Bone marrow (tissue), 2 donors: ENCODE results near the gene BRD2.
A peak's percentile ranks its signal among the peaks of the same experiment; 100 is the strongest.

Experiments
- DNase-seq, 2 donors: peaks; one replicate each; lab custom pipeline; 2025; lab: John Stamatoyannopoulos, UW

The BRD2 gene

DNA sequence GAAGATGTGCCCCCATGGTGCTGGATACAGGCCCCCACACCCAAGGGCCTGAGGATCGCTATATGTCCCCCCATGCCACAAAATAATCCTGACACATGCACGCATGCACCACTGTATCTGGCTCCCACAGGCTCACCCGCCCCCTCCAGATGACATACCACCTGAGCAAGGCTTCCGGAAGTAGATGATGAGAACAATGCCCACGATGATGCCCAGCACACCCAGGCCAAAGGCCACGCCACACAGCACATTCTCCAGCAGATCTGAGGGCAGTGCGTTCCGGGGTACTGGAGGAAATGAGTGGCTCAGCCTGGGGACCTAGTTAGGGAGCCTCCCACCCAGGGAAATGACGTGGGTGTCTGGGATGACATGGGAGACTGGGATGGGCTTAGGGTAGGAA lies 19.3 kb upstream of the BRD2 start:
- DNase-seq = no peak

DNA sequence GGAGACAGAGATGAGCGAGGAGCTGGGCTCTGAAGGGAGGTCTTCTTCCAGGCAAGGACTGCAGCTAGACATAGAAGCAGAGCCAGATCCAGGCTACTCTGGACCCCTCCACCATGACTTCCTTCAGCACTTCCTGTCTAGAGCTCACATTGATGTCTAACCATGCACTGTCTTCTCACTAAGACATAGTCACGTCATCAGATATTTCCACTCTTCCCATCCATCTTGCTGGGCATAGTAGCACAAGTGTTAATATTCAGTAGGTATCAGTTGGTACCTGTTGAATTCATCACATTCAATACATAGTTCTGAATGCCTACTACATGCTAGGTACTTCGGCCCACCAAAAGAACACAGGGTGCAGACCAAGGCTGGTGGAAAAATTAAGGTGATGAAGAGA lies 18.4 kb upstream of the BRD2 start:
- no peak for DNase-seq

DNA sequence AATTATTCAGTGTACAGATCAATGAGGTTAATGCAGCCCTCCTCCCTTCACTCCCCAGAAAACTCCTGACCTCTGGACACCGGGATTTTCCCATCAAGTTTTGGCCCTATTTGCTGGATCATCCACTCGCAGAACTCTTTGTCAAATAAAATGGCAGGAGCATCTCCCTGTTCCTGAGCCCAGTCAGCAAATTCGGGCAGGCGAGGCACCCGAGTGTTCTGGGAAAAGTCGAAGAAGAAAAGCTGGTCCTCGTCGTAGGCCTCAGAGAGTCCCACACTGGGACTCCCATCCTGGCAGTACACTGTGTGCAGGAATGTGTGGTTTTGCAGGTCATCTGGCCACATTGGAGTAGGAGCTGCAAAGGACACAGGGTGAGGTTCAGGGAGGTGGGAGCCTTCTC lies 17.9 kb upstream of the BRD2 start:
- DNase-seq = no peak

DNA sequence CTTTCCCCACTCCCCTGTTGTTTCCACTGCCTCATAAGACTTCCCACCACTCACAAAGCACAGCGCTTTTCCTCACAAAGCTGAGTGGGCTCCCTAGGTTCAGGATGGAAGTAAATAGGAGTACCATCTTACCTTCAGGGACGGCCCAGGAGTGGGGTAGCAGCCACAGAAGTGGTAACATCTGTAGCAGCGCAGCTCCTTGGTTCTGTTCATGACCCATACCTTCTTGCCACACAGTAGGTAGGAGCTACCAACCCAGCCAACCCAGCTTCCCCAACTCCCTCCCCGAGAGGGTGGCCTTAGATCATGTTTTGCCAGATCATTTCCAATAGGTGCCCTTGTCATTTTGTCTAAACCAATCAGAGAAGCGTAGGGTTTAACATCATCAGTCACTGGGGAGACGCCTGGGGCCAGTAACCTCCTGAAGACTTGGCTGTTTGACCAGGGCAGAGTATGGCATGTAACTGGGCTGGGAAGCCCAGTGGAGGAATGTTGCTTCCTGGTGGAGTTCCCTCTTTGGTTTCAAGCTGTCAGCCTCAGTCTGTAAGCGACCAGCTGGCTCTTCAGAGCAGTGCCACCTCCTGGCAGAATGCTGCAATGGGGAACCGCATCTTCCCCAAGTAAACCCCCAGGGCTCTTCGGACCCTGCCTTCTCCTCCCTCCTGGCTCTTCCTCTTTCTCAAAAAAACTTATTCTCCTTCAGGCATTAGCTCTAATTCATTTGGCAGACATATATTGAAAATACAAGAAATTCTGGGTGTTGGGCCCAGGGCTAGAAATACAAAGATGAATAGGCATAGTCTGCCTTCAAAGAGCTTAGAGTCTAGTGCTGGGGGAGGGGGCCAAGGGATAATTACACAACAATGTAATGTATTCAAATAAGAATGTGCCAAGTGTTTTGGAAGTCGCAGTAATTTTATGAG lies 15.3 kb upstream of the BRD2 start, which contains the start of gene HLA-DMA:
HLA-DMA (minus strand) TSS at position 281 of the 923 bp plus-strand sequence; CDS start at position 220, 61 bp downstream.
- DNase-seq = peak; percentile 53 to 100

DNA sequence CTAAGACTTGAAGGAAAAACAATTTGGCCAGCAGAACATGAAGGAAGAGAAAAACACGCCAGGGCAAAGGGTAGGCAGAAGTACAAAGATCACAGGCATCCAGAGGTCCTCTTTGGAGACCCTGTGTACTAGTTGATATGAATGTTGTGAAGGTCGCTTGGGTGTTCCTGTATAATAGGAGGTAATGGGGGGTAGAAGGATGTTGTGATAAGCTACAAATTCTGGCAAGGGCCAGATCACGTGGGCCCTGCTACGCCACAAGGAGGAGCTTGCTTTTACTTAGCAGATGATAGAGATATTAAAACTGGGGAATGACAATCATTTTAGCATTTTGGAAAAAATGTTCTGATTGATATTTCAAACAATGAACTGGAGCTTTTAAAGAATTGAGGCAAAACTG lies 14.6 kb upstream of the BRD2 start:
- no peak for DNase-seq

DNA sequence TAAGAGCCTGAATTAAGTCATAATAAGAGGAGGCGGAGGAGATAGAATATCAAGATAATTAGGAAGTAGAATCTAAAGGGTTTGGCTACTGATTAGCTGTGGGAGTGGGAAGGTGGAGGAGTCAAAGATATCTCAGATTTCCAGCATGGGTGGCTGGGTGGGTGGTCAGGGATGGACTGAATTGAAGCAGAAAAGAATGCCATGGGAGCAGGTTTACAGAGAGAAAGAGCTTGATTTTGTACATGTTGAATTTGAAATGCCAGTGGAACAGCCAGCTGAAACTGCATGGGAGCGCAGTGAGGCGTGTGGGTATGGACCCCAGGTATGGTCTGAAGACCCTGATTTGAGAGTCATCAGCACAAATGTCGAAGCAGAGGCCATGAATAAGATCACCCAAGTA lies 14.1 kb upstream of the BRD2 start:
- DNase-seq = no peak

DNA sequence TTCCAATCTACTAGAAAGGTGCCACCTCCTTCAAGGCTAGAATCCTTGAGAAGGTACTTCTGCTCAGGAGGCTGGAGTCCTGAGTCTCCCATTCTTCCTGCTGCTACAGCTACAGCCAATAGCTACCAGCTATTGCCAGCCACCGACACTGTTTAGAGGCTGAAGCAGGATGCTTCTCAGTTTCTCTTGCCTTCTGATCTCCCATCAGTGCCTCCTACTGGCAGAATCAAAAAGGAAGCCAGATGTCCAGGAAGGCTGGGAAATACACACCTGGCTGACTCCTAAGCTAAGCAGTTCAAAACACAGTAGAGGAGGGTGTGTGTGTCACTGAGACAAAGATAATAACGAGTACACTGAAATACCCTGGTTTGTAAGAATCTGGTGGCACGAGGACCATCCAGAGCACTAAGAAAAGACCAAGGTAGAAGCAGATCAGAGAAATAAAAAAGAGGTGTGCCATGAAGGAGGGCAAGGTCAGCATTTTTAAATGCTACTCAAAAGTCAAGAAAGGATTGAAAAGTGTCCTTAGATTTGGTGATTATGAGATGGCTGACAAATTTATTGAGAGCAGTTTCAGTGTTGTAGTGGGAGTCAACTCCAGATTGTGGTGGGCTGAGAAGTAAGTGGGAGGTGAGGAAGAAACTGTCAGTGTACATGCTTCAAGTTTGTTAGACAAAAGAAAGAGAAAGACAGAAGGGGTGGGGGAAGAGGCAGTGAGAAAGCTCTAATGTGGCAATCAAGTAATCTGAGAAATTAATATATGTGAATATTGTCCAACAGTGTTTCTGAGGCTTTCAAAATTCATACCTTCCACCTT lies 13.2 kb upstream of the BRD2 start:
- no peak for DNase-seq

DNA sequence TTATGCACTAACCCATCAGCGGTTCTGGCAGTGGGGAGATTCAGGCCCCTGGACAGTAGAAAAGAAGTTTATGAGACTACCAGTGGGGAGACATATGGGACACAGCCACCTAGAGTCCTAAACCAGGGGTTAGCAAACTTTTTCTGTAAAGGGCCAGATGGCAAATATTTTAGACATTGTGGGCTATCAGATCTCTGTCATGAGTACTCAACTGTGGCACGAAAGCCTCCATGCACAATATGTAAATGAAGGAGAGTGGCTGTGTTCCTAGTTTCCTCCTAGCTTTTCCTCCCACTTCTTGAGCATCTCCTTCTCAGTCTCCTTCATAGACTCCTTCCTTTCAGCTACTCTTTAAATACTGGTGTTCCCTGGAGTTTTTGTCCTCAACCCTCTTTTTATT lies 12.2 kb upstream of the BRD2 start:
- no peak for DNase-seq

DNA sequence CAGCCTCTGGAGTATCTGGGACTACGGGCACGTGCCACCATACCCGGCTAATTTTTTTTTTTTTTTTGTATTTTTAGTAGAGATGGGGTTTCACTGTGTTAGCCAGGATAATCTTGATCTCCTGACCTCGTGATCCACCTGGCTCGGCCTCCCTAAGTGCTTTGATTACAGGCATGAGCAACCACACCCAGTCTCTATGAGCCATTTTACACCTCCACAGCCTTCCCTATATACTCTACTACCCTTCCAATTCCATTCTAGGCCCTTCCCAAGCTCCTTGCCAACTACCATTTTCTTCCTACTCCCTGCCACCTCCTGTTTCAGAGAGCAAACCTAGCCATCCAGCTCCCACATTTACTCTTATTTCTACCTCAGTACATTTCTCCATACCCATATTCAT lies 7.8 kb upstream of the BRD2 start:
- no peak for DNase-seq

DNA sequence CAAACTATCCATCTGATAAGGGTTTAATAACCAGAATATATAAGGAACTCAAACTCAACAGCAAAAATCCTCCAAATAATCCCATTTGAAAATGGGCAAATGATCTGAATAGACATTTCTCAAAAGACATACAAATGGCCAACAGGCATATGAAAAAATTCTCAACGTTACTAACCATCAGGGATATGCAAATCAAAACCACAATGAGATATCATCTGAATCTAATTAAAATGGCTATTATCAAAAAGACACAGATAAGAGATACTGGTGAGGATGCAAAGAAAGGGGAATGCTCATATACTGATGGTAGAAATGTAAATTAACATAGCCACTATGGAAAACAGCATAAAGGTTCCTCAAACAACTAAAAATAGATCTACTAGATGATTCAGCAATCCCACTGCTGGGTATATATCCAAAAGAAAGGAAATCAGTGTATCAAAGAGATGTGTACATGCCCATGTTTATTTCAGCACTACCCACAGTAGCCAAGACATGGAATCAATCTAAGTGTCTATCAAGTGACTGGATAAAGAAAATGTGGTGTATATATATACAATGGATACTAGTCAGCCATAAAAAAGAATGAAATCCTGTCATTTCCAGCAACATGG lies 6.1 kb upstream of the BRD2 start:
- no peak for DNase-seq

DNA sequence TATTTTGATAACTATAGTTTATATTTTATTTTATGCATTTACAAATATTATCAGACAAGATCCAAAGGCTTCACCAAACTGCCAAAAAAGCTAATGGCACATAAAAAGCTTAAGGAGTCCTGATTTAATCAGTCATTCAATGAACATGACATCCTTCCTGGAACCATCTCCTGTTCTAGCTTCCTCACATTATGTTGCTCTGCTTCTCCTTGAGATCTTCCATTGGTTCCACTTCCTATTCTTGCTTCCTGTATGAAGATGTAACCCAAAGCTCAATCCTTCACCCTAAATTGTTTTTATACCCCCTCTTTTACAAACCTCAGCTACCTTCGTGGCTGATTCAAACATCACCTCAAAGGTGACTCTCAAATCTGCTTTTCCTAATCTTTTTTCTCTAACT lies 4.5 kb upstream of the BRD2 start:
- DNase-seq = no peak

DNA sequence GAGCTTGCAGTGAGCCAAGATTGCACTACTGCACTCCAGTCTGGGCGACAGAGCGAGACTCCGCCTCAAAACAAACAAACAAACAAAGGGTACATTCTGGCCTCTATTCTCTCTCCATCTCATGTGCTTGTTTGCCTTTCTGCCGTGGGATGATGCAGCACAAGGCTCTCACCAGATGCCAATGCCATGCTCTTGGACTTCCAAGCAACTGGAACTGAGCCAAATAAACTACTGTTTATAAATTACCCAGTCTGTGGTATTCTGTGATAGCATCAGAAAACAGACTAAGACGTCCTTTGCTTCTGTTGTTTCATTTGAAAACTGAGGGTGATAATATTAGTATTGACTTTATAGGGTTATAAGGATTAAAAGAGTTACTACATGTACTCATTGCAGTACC lies 3.6 kb upstream of the BRD2 start:
- DNase-seq = no peak

DNA sequence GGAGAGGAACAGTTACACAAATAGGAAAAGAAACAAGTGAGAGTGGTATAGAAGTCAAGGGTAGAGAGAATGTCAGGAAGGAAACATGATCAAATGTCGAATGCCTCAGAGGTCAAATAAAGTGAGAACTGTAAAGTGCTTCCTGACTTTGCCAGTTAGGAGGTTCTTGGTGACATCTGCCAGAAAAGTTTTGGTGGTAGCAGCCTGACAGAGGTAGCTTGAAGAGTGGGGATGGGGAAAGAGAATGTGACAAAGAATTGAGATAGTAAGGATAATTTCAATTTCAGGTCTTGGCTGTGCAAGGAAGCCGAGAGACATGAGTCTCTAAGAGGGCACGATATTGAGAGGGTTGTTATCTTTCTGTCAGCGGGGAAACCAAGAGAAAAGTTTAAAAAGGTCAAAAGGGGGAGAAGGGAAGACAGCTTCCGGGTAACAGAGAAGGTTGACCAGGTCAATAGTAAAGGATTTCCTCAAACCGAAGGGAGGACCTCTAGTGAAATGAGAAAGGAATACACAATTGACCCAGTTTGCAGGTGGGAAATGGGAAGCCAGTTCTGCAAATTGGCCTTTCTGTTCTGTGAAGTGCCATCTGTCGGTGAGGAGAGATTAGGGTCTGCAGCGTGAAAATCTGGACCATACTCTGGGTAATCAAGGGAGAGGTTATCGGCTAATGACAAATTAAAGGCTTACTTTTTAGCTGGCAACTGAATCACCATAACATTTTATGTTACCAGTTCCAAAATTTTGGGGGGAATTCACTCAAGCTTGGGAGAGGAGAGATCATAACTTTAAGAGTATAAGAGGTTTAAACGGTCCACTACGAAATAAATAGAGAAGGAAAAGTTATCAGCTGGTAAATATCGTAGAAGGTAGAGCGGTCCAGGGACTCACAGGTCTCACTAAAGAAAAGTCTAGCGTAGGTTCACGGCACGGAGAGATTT lies 973 bp upstream of the BRD2 start:
- DNase-seq = no peak

DNA sequence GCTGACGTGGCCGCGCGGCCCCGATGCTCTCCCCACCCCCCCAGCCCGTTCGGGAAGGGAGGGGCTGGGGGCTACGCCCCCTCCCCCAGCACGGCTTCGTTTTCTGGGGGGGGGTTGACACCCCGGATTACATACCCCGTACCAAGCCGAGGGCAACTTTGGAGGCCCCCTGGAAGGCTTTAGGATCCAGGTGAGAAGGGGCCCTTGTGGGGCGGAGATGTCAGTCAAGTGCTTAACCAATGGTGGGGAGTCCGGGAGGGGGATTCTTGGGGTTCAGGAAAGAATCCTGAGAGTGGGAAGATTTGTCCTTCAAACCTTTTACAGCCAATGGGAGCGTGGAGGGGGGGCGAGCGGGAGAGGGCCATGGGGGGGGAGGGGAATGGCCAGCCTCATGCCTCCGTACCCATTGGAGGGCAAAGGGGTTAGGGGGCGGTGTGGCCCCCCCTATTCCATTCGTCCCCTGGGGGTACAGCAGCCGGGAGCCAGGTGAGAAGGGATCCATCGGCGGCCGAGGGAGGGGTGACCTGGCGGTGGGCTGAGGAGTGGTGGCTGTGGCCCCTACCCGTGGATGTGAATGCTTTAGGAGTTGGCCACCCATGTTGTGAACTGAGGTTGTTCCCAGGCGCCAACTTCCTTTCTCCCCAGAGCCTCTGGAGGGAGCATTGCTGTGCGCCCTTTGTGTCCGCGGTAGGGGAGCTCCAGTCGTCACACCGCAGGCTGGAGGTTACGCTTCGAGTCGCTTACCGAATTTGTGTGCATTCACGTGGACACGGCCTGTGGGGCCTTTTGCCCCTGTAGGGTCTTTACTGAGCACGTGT lies 682 bp downstream of the BRD2 start:
- DNase-seq = peak in 1 of 2 donors; percentile 74

DNA sequence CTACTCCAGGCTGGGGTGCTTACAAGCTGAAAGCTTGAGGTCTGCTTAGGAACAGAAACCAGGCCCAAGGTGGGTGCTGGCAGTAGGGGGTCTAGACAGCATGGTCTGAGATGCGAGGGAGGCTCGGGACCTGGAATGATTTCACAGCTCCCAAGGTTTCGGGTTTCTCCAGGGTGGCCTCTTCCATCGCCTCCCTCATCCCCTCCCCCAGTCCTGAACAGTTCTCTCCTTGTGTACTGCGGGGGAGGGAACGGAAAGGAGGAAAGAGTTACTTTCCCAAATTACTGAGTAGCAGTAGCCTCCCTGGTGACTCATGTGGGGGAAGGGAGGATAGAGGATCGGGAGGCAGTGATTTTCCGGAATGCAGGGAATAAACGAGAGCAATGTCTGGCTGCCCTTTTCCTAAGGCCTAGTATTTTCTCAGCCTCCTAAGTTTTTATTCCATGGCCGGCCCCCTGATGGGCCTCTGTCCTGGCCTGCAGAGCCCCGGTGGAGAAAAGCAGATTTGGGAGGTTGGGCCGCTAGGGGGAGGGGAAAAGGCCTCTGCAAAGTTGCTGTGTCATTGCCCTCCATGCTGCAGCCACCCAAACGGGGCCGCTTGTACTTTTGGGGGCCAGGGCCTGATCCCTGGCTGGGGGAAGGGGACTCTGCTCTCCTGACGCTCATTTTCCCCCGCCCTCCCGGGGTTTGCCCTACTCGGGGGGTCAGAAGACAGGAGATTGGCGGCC lies 1.5 kb downstream of the BRD2 start:
- DNase-seq = peak; percentile 74 to 80

DNA sequence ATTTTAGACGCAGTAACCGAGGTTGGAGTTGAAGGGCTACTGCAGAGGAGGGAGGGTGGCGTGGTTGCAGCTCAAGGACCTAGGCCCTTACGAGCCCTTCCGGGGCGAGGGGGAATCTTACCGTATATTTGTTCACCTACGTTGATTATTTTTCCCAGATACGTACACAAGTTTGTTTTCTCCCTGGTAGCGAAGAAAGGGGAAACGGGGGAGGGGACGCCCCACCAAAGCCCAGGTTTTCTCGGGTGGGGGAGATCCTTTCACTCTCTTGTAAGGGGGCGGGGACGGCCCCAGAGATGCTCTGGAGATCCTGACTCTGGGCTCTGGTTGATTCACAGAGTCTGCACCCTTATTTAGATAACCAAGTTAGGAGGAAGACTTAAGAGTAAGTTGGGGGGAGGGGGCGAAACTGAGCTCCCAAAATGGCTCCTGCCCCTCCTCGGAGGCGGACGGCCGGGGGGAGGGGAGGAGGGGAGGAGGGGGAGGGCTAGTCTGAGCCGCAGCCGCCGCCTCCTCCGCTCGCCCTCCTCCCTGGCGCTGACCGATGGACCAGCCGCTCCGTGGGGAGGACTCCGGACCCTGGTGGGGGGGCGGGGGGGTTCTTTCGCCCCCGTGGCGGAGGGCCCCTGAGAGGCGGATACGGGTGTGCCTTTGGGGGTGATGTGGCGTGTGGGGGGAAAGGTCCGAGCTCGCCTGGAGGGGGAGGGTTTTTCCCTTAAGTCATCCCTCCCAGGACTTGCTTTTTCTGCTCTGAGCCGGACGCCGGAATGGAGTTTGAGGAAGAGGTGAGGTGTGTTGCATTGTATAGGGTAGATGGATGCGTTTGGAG lies 2.2 kb downstream of the BRD2 start:
- peak in 1 of 2 donors; percentile 78 for DNase-seq

DNA sequence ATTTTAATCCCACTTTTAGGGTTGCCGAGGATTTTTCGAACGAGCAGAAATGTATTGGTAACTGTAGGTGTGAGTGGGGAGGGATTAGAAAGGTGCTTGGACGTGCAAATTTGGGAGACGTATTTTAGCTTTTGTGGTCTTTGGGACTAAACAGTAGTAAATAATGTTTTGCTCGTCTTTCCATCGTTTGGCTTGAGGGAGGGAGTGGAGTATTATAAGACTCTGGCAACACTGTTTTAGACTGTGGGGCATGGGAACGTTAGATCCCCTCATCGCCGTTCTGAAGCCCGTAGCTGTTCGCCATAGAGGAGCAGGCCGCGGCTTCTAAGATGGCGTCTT lies 2.8 kb downstream of the BRD2 start:
- DNase-seq = no peak

DNA sequence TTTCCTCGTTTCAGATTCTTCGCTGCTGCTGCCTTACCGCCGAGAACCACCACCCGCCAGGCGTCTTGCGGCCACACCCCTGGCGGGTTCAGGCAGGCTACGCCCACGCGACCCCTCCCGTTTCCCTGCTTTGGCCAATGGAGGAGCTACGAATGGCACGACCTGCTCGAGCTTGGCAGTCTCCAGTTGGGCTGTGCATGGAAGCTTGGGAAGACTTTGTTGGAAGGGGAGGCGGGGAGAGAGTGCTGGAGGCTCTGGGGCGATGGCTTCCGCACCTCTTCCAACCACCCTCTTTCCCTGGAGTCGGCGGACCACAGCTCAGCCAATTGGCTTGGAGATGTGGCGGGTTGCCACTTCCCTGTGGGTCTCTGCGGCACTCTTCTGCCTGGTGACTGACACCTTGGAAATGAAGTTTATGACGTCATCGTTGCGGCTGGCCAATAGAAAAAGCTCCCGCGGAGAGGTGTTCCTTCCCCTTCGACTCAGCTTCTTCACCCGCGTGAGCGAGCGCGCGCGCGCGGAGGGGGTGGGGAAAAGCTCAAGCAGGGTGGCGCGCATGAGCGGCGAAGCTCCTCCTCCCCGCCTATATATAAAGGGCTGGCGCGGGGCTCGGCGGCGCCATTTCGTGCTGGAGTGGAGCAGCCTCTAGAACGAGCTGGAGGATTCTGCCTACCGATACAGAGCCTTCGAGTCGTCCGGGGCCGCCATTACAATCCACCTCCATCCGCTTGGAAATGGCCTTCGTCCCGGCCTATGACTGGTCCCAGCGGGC lies 3.4 kb downstream of the BRD2 start:
- peak; percentile 97 to 99 for DNase-seq
